Adrenal gland (tissue), 12 donors: ENCODE measurements around the gene NINL. TPM values are rescaled to one million over a fixed set of nuclear protein-coding genes. Genes with fewer than 3 reads are reported as not detected.

ENCODE experiments used
- DNase-seq, 7 donors: peaks; one replicate each; pipeline ENCODE4 v3.0.0-alpha.2; 2019 to 2020
- H3K27ac ChIP-seq, 5 donors: fragments of 200-600 bp; sonication (generic) in 4 of 5; 1 replicate in 3 of 5; 2 replicates in 2 of 5; pipeline versions ENCODE4 v1.5.1 to v1.8.0; 2016 to 2020; ENCODE audit warnings: mild to moderate bottlenecking in 1 of 5
- H3K27me3 ChIP-seq: fragments of 200-600 bp; 2 replicates; pipeline ENCODE4 v1.8.0; 2021
- H3K36me3 ChIP-seq, 2 donors: fragments of 200-600 bp; replicated peaks in 1 of 2; 1 replicate in 1 of 2; 2 replicates in 1 of 2; pipeline versions ENCODE4 v1.5.1 to v1.8.0; 2018 to 2022
- H3K4me1 ChIP-seq, 2 donors: fragments of 200-600 bp; replicated peaks in 1 of 2; 1 replicate in 1 of 2; 2 replicates in 1 of 2; pipeline versions ENCODE4 v1.5.1 to v1.8.0; 2018 to 2021
- H3K4me3 ChIP-seq, 4 donors: fragments of 200-600 bp; sonication (generic) in 3 of 4; one replicate each; pipeline ENCODE4 v1.5.1; 2016 to 2018
- H3K9me3 ChIP-seq, 3 donors: fragments of 200-600 bp; sonication (generic) in 1 of 3; replicated peaks in 1 of 3; 1 replicate in 2 of 3; 2 replicates in 1 of 3; pipeline versions ENCODE4 v1.5.1 to v1.8.0; 2016 to 2021
- CTCF ChIP-seq, 6 experiments: fragments of 450-650 bp in 4 of 6; fragments of 200-600 bp in 2 of 6; sonication (generic) in 1 of 6; IDR thresholded peaks; 1 replicate in 5 of 6; 2 replicates in 1 of 6; pipeline versions ENCODE4 v1.5.1 to v1.8.0; 2016 to 2021; ENCODE audit warnings: antibody characterized with exemption in 6 of 6, mild to moderate bottlenecking in 2 of 6, moderate library complexity in 1 of 6
- POLR2A ChIP-seq, 2 donors: fragments of 450-650 bp; IDR thresholded peaks; one replicate each; pipeline ENCODE4 v1.6.1; 2017; ENCODE audit warnings: antibody characterized with exemption in 2 of 2, mild to moderate bottlenecking in 2 of 2, moderate library complexity in 1 of 2
- WGBS, 4 donors: extraction: QIAGEN DNeasy Blood & Tissue Kit in 2 of 4; methylation state at CpG; one replicate each; pipeline versions ENCODE4 v1.1.5 to v1.1.7; 2013 to 2017; 5-methylcytosine and 5-hydroxymethylcytosine counted together
- intact Hi-C, 2 donors: fragments of 100-400 bp; cut with DNase I; formaldehyde crosslinking; loops; one replicate each; pipeline versions ENCODE4 v1.14.1 to v1.15.0; 2022 to 2023
- polyA plus RNA-seq, 3 donors: library from polyadenylated mRNA; stranded (reverse); fragments of 200-250 nt in 2 of 3; fragments of 350-450 nt in 1 of 3; fragmentation: Illumina TruSeq in 1 of 3; extraction: RNeasy Lipid Tissue Mini Kit (QIAGEN cat#74804) in 1 of 3; gene quantifications; one replicate each; pipeline ENCODE4 v1.2.3, GENCODE V29; 2013 to 2014
- total RNA-seq, 9 donors: library from RNA; depleted of rRNA in 4 of 9; stranded (reverse); fragments of >200 nt in 4 of 9; fragments of 120-200 nt in 1 of 9; fragmentation: NEBNext Ultra II Directional in 1 of 9; extraction: Animal tissue kit (Norgen Biotek cat#: 25700) in 1 of 9; gene quantifications; one replicate each; pipeline versions ENCODE4 v1.1.0 to v1.2.4, GENCODE V29; 2013 to 2023
- donor health status: healthy with polysubstance abuse.
- donor health status: Bipolar disorder and iron deficiency.
- donor health status: DM: yes; HTN: yes; CAD: no.
- donor health status: DM: no; HTN: no; CAD: no.
- donor health status: DM: no; HTN: no; CAD: no.
- donor health status: DM: yes; HTN: yes; CAD: no.

Gene NINL
- total and polyA plus RNA-seq, 12 donors = 10.0 to 30.9 (median 15.4) TPM

DNA sequence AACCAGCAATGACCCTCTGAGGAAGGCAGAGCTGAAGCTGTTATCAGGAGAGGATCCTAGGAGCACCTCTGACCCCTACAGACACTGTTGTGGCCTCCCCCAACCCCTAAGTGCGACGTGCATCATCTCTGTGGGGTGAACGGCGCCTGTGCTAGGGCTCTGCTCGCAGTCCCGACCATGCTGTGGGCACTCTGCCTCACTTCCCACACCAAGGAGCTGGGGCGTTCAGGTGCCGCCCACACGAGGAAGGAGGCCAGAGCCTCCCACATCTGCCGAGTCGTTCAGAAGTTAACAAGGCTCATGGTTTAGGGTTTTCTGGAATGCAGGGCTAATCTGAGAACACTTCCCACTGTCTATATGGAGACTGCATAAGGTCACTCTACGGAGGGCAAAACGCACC, 115.8 kb downstream of the NINL start:
- WGBS, 4 donors = 84 to 92% (median 87%) methylated on average over 12 to 13 of the region's 13 CpGs
- H3K4me1 ChIP-seq = no peaks in the 10 kb centered on the region
- peaks cover 0 to 31% of the 10 kb centered on the region in 2 donors for H3K36me3 ChIP-seq
- H3K4me3 ChIP-seq = no peak overlapping the region
- DNase-seq = no peak
- no peaks in the 10 kb centered on the region for H3K27me3 ChIP-seq
- TF ChIP-seq POLR2A (IDR thresholded peaks at IDR 0.05) (no peak), CTCF (IDR thresholded peaks at IDR 0.05) (no peak)
- H3K27ac ChIP-seq = no peak overlapping the region
- intact Hi-C loops = no loop called here
- no peaks in the 10 kb centered on the region for H3K9me3 ChIP-seq

DNA sequence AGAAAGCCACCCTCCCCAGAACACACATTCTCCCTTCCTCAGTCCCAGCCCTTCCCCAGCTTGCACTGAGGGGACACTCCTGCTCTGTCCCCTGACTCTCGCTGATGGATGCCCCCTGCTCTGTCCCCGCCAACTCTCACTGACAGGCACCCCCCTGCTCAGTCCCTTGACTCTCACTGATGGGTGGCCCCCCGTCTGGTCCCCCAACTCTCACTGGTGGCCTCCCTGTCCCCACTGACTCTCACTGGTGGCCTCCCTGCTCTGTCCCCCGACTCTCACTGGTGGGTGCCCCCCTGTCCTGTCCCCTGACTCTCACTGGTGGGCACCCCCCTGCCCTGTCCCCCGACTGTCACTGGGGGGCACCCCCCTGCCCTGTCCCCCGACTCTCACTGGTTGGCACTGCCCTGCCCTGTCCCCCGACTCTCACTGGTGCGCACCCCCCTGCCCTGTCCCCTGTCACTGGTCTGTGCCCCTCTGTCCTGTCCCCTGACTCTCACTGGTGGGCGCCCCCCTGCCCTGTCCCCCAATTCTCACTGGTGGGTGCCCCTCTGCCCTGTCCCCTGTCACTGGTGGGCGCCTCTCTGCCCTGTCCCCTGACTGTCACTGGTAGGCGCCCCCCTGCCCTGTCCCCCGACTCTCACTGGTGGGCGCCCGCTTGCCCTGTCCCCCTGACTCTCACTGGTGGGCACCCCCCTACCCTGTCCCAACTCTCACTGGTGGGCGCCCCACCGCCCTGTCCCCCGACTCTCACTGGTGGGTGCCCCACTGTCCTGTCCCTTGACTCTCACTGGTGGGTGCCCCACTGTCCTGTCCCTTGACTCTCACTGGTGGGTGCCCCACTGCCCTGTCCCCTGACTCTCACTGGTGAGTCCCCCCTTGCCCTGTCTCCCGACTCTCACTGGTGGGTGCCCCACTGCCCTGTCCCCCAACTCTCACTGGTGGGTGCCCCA, 116.9 kb downstream of the NINL start:
- peaks cover 0 to 31% of the 10 kb centered on the region in 2 donors for H3K36me3 ChIP-seq
- no peak for DNase-seq
- H3K9me3 ChIP-seq = no peaks in the 10 kb centered on the region
- H3K27ac ChIP-seq = no peak overlapping the region
- no peaks in the 10 kb centered on the region for H3K4me1 ChIP-seq
- H3K4me3 ChIP-seq = no peak overlapping the region
- intact Hi-C loops = no loop called here
- TF ChIP-seq CTCF (IDR thresholded peaks at IDR 0.05) (no peak), POLR2A (IDR thresholded peaks at IDR 0.05) (no peak)
- WGBS, 4 donors = 86 to 94% (median 91%) methylated on average over 13 to 18 of the region's 18 CpGs
- no peaks in the 10 kb centered on the region for H3K27me3 ChIP-seq

- no peak for DNase-seq
- peaks cover 0 to 31% of the 10 kb centered on the region in 2 donors for H3K36me3 ChIP-seq
- H3K4me3 ChIP-seq = no peak overlapping the region
- TF ChIP-seq CTCF (IDR thresholded peaks at IDR 0.05) (no peak), POLR2A (IDR thresholded peaks at IDR 0.05) (no peak)
- H3K27me3 ChIP-seq = no peaks in the 10 kb centered on the region
- no peaks in the 10 kb centered on the region for H3K4me1 ChIP-seq
- H3K27ac ChIP-seq = no peak overlapping the region
- no peaks in the 10 kb centered on the region for H3K9me3 ChIP-seq
- intact Hi-C loops = no loop called here
- 88 to 93% (median 93%) methylated on average over 8 of the region's 8 CpGs for WGBS, 4 donors
Observed at GRCh38 chr20:25467441-25467840, 117.9 kb downstream of the NINL start.

DNA sequence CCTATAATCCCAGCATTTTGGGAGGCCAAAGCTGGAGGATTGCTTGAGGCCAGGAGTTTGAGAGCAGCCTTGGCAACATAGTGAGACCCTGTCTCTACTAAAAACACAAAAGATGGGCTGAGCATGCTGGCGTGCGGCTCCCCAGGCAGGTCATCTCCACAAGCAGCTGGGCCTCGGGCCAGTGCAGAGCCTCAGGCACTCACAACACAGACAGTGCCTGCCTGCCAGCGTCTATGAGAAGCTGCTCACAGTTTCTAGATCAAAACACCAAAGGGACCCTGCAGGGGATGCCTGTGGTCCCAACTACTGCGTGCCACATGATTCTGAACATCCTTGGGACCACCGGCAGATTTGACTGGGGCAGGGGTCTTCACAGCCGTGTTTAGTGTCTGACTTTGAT, 118.5 kb downstream of the NINL start:
- H3K27me3 ChIP-seq = no peaks in the 10 kb centered on the region
- H3K36me3 ChIP-seq = peaks cover 0 to 36% of the 10 kb centered on the region in 2 donors
- no peak overlapping the region for H3K4me3 ChIP-seq
- TF ChIP-seq CTCF (IDR thresholded peaks at IDR 0.05) (no peak), POLR2A (IDR thresholded peaks at IDR 0.05) (no peak)
- no peak for DNase-seq
- no peak overlapping the region for H3K27ac ChIP-seq
- intact Hi-C loops = no loop called here
- no peaks in the 10 kb centered on the region for H3K9me3 ChIP-seq
- no peaks in the 10 kb centered on the region for H3K4me1 ChIP-seq
- WGBS, 4 donors = 91 to 98% (median 93%) methylated on average over 5 to 7 of the region's 7 CpGs
